NCI-H2107 (cell line): ENCODE measurements around the gene PIERCE2.
"Not testable (repeated sequence)": the region's sequence is repeated elsewhere in the genome, so short reads cannot be mapped to it uniquely, and the experiment has no call there.

Source experiments
- DNase-seq: peaks from one replicate; lab custom pipeline; 2025; lab: John Stamatoyannopoulos, UW

PIERCE2 gene, protein sequence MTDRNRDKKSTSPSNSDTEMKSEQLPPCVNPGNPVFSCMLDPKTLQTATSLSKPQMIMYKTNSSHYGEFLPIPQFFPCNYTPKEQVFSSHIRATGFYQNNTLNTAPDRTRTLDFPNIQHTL

DNA sequence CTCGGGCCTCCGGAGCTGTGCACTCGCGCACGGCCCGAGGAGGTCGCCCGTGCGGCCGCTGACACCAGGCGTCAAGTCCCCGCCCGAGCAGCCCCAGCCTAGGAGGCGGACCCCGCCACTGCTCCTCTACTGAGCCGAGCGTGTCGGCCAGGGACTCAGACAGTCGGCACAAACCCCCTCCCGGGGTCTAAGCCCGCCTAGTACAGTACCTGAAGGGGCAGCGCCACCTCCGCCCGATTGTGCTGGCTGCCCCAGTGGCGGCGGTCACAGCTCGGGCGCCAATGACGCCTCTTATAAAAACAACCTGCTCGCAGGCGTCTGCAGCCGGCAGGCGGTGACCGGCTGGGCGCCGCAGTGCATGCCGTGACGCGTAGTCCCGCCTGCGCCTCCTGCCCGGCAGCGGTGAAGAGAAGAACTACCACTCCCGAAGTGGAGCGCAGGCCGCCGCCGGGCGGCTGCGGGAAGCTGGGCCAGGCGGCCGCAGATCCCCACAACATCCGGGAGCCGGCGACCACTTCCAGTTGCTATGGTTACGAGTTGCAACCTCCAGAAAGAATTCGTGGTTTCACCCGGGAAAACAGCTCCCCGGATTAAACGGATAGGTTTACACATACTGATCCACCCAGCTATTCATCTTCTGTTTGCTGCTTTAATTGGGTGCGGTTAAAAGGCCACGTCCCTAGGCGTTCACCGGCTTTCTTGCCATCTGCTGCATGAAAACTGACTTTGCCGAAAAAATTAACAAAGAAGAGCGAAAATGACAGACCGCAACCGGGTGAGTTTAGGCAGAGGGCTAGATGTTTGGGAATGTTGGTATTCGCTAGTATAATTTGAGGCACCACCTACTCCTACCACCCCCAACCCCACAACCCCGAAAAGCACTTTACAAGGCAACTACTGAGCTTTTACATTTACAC lies at the start of gene PIERCE2, which contains the start of gene CCPG1:
PIERCE2 (plus strand) TSS at position 484 of the 917 bp plus-strand sequence; CDS start at position 758, 274 bp downstream.
CCPG1 (minus strand) TSS at position 348 of the 917 bp plus-strand sequence. CDS start 18,935 bp downstream, outside the sequence.
- DNase-seq, result peak; percentile 72

DNA sequence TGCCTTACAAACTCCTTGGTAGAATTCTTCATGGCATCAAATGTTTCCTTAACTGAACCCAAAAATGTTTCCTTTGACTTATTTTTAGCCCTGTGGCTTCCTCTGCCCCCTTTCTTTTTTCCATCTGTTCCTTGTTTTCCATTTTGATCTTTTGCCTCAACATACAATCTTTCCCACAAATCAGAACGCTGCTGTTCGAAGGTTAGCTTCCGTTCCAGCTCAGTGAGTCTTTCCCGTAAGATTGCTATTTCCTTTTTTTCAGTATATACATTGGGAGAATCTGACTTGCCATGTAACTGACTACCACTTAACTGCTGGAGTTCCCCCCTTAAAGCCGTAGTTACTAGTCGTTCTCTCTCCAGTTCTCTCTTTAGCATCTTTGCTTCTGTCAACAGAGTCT lies 48.0 kb upstream of the PIERCE2 start:
- no peak for DNase-seq

DNA sequence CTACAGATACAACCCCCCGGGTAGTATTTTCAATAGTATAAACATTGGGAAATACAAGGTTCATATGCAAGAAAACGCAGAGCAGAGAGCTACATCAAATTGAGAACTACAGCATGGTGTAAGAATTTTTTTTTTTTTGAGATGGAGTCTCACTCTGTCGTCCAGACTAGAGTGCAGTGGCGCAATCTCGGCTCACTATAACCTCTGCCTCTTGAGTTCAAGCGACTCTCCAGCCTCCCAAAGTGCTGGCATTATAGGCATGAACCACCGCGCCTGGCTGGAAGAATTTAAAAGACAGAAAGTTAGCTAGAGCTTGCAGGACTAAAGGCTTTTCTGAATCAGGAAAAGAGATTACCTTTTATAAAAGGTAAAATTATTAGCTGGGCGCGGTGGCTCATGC lies 47.2 kb upstream of the PIERCE2 start:
- DNase-seq, result no peak

DNA sequence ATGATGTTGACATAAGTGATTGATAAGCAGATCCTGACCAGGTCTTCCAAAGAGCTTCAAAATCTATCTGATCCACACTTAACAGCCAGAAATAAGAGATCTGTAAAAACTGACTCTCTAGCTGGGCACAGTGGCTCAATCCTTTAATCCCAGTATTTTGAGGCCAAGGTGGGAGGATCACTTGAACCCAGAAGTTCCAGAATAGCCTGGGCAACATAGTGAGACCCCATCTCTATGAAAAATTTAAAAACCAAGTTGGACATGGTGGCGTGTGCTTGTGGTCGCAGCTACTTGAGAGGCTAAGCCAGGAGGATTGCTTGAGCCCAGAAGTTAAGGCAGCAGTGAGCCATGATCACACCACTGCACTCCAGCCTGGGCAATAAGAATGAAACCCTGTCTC lies 45.7 kb upstream of the PIERCE2 start:
- DNase-seq, result no peak

DNA sequence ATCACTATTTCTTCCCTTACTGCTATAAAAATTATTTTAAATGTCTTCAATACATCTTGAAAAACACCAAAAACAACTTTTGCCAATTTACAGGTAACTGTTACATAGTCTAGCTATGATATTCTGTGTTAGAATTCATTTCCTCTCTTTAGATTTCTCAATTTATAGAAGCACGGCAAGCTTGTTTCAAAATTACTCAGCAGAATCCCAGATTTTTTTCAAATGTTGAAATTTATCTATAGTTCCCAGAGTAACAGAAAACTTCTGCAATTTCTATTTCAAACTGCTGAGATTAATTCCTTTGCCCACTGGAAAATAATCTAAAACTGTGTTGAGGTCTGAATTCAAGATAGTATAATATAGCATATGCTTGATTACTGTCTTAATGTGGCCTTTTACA lies 41.3 kb upstream of the PIERCE2 start:
- no peak for DNase-seq

DNA sequence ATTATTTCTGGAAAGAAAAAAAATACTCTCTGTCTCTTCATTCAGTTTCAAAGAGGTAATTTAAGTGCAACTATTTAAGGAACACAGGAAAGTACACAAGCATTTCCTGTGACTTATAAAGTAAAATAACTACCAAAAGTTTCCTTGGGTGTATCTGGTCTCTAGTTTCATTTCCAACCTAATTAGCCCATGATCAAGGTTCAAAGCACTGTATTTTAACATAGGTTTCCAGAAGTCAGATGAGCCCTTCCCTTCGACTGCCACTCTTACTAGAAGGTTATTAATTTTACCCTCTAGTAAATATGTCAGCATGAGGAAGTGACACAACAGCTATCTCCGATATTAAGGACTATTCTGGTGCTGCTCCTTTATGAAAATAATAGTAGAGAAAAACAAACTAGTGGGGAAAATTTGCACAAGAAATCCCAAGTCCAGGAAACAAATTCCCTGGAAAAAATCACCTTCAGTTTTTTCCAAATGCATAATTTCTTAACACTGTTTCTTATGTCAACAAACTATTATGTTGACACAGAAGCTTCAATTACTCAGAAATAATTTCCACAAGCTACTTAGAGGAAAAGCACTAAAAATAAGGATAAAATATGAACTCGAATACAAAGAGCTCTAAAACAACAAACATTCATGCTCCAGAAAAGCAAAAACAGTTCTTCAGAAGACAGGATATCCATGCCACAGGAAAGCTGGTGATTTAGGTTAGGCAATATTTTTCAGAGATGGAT lies 35.4 kb upstream of the PIERCE2 start:
- DNase-seq, result no peak

DNA sequence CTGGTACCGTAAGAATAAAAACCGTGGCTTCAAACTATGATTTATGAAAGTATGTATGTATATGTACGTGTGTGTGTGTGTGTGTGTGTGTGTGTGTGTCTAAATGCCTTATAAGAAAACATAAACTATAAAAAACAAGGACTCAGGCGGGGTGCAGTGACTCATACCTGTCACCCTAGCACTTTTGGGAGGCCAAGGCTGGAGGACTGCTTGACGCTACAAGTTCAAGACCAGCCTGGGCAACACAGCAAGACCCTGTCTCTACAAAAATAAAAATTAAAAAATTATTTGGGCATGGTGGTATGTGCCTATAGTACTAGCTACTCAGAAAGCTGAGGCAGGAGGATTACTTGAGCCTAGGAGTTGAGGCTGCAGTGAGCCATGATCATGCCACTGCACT lies 29.2 kb upstream of the PIERCE2 start:
- no peak for DNase-seq

DNA sequence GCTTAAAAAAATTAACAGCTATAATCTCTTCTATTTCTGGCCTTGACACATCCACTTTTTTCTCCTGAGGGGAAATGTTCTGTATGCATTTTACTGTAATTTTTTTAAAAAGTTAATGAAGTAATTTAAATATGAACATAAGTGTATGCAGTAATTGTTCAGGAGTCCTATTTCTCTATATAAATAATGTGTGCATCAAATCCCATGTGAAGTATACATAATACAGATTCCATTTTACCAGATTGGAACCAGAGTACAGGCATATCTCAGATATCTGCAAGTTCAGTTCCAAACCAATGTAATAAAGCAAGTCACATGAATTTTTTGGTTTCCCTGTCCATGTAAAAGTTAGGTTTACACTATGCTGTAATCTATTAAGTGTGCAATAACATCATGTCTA lies 26.7 kb upstream of the PIERCE2 start:
- no peak for DNase-seq

DNA sequence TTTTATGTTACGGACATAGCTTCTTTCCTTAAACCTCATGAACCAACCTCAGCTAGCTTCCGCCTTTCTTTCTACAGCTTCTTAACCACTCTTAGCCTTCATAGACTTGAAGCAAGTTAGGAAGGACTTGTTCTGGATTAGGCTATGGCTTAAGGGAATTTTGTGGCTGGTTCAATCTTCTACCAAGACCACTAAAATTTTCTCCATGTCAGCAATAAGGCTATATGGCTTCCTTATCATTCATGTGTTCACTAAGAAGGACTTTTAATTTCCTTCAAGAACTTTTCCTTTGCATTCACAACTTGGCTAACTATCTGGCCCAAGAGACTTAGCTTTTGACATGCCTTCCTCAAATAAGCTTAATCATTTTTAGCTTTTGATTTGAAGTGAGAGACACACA lies 24.6 kb upstream of the PIERCE2 start:
- DNase-seq, result no peak

DNA sequence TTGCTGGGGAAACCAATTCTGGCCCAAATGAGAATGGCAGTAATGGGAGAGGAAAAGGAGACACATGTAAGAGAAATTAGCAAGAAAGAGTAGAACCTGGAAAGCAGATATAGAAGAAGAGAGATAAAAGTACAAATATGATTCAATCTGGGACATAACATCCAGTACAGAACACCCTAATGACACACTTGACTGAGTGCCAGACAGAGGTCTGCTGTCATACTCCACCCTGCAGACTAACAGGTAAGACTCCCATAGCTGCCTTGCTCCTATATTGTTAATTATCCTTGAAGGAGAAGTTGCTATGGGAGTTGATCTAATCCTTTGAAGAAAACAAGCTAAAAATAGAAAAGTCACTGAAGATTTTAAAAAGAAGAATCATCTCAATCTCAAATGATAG lies 21.3 kb upstream of the PIERCE2 start:
- no peak for DNase-seq

DNA sequence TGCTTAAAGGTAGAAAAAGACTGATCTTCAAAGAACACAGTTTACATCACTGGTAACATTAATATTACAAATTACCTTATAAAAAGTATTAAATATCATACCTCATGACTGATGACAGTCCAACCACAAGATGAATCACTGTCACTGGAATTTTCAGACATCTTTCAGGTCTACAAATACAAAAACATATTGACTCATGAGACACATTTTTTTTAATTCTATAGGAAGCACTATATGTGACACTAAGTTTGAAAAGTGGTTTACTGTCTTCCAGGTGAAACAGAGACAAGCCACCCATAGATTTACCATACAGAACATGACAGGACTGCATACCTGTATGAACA lies 19.1 kb upstream of the PIERCE2 start:
- DNase-seq, result no peak

DNA sequence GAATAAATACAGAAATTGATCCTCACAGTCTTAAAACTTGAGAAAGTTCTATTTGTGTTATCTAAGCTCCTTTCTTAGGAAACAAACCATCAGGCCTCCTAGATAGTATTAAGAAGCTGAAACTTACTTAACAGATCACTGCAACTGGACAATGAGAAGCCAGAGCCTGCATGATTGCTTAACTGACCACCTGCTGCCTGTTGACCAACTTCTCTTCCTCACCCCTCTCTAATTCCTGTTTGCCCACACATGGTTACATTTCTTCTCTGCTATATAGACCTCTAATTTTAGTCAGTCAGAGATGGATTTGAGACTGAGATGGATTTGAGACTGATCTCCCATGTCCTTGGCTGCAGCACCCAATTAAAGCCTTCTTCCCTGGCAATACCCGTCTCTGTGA lies 13.6 kb upstream of the PIERCE2 start:
- no peak for DNase-seq

DNA sequence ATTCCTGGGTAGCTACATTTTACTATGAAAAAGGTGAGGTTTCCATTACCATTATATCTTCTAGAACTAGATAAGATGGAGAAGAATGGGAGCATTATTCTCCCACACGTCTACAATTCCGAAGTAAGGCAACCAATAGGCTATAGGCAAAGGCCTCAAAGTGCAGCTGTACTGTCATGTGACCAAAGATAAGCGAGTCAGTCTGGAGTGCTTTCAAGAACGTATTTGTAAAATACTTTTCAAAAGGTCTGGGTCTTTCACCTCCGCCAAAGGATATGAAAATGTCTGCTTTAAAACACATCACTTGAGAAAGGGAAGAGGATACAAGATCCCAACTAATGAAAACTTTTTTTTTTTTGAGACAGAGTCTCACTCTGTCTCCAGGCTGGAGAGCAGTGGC lies 10.1 kb upstream of the PIERCE2 start:
- no peak for DNase-seq

DNA sequence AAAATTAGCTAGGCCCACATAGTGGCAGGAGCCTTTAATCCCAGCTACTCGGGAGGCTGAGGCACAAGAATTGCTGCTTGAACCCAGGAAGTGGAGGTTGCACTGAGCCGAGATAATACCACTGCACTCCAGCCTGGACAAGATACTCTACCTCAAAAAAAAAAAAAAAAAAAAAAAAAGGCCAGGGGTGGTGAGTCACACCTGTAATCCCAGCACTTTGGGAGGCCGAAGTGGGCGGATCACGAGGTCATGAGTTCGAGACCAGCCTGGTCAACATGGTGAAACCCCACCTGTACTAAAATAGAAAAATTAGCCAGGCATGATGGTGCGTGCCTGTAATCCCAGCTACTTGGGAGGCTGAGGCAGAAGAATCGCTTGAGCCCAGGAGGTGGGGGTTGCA lies 8.2 kb upstream of the PIERCE2 start:
- not testable (repeated sequence) for DNase-seq

DNA sequence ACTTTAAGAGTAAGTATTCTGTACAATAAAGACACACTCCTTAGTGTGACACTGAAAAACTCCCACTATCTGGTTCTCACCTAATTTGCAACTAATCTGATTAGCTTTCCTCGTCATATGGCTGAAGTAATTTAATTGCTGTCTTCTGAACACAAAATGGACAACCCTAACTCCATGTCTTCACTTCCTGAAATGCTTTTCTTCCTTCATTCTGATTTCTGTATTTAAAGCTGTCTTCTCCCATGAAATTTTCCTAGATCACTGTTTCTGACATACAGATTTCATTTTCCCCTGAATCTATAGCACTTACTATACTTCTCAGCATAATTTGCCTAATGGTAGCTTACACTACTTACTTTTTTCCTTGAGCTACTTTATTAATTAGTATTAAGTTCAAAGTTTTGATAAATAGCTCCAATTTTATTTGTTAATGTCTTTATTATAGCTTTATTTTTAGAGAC lies 6.5 kb upstream of the PIERCE2 start:
- no peak for DNase-seq

DNA sequence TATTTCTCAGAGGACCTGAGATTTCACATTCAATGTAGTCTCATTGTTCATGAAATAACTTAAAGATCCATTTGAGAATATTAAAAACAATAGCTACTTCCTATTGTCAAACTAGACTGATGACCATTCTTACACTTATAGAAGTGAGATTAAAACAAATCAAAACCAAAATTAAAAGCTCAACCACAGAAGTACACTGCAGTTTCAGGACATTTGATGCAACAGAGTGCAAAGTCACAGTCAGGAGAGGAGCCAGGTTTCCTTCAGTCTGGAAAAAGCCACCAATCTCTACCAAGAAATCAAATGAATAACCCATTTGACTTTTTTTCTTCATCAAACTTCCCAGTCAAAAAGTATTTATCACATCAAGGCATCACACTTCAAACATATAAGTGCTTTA lies 5.6 kb upstream of the PIERCE2 start:
- no peak for DNase-seq

DNA sequence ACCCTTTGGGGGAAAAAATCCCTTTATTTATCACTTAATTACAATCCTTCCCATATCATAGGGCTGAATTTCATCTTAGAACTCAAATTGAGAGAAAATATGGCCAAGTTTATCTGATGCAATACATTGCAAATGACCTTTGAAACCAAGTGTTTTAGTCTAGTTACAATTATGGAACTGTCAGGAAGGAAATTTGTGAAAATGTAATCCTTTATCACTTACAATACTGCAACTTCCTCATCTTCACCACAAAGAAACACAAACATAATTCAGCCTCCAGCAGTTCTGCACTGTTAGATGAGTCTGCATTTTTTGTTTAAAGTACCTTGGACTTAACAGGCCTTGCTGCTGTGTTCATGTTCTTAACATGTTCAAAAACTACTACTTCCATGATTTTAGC lies 4.8 kb upstream of the PIERCE2 start:
- DNase-seq, result no peak

DNA sequence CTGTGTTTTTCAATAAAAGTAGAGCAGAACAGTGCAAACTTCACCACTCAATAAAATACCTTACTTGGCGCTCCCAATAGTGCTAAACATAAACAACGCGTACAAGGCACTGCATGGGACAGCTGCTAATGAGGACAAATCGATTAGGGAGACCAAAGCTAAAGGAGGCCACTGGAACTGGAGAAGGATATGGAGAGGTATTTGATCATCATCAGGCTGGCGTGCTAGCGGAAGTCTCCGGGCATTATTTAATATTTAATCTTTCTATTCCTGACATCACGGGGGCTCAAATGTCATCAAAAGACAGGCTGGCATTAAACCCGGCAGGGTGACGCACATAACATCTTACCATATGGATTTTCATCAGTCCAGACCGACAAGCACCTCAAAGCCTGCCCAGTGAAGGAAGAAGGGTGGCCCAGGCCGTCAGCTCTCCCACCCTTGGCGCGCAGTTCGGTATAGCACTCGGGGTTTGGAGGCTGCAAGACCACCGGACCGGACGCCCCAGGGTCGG lies 740 bp upstream of the PIERCE2 start:
- DNase-seq, result peak; percentile 18

DNA sequence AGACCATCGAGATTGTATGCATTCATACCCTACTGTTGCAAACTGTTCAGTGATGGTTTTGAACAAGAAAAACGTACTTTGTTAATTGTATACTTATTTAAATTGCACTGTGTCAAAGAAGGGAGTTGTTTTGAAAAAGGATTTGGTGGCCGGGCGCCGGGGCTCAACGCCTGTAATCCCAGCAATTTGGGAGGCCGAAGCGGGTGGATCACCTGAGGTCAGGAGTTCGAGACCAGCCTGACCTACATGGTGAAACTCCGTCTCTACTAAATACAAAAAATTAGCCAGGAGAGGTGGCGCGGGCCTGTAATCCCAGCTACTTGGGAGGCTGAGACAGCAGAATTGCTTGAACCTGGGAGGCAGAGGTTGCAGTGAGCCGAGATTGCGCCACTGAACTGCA lies 681 bp downstream of the PIERCE2 start:
- DNase-seq, result not testable (repeated sequence)

DNA sequence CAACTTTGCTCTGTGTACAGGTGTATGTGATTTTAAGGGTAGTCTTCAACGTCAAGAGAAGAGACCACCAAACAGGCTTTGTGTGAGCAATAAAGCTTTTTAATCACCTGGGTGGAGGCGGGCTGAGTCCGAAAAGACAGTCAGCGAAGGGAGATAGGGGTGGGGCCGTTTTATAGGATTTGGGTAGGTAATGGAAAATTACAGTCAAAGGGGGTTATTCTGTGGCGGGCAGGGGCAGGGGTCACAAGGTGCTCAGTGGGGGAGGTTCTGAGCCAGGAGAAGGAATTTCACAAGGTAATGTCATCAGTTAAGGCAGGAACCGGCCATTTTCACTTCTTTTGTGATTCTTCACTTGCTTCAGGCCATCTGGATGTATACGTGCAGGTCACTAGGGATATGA lies 9.4 kb downstream of the PIERCE2 start:
- not testable (repeated sequence) for DNase-seq

DNA sequence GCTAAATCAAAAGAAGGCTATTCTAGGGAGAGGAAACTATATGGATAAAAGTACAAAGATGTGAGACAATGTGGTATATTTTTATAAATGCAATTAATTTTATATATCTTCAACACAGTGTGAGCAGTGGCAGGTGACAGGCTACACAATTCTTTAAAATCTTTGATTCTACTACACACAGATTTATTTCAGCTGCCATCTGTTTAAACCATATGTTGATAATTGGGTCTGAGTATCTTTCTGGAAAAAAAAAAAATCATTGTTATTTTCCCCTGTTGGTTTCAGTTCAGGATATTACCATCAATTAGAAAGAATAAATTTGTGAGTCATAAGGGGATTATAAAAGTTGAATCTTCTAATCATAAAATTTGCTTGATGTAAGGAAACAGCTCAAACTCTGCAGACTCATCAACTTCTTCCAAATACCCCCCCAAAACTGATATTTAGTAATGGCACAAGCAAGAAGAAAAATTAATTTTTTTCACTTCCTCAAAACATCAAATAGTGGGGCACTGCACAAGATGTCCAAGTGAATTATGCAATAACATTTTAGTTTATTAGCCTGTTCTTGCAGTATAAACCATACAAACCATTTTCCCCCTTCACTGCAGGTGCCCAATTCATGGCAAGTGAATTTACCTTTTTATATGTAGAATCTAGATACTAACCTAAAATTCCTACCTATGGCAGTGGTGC lies 12.0 kb downstream of the PIERCE2 start:
- no peak for DNase-seq

DNA sequence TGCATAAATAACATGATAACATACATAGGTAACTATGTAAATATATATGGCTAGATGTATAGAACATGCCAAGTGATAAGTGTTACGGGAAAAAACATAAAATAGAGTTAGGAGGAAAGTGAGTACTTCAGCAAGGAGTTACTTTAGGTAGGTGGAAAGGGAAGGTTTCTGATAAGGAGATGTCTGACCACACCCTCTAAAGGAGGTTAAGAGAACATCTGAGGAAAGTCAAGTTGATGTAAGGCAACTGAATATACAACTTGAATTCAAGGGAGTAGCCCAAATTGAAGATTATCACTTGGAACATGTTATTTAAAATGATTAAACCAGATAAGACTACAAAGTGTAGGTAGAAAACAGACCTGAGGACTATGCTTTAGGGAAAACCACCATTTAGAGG lies 13.8 kb downstream of the PIERCE2 start:
- no peak for DNase-seq
